ENCODE results near the gene CDX2. TPM values are rescaled to one million over a fixed set of nuclear protein-coding genes. Genes with fewer than 3 reads are reported as not detected.
A peak's percentile ranks its signal among the peaks of the same experiment; 100 is the strongest.

Gene CDX2
- total RNA-seq, 4 donors from 2014 or later: not detected

GRCh38 chr13:27928353-27928804, 40.7 kb downstream of the CDX2 start:
- TF ChIP-seq CTCF (IDR thresholded peaks at IDR 0.05): no peak
- ATAC-seq (ENCODE audit: low FRiP score) (peak; percentile 14), DNase-seq (ENCODE audit: low spot score) (no peak)

- ATAC-seq (ENCODE audit: low FRiP score): no peak
- no peak for DNase-seq (ENCODE audit: low spot score)
- no peak for TF ChIP-seq CTCF (IDR thresholded peaks at IDR 0.05)
Measured at GRCh38 chr13:27927444-27928352, 41.4 kb downstream of the CDX2 start.

- ATAC-seq (ENCODE audit: low FRiP score): no peak
- DNase-seq (ENCODE audit: low spot score): no peak
- TF ChIP-seq CTCF (IDR thresholded peaks at IDR 0.05): no peak
Measured at GRCh38 chr13:27926644-27927434, 42.3 kb downstream of the CDX2 start.

DNA sequence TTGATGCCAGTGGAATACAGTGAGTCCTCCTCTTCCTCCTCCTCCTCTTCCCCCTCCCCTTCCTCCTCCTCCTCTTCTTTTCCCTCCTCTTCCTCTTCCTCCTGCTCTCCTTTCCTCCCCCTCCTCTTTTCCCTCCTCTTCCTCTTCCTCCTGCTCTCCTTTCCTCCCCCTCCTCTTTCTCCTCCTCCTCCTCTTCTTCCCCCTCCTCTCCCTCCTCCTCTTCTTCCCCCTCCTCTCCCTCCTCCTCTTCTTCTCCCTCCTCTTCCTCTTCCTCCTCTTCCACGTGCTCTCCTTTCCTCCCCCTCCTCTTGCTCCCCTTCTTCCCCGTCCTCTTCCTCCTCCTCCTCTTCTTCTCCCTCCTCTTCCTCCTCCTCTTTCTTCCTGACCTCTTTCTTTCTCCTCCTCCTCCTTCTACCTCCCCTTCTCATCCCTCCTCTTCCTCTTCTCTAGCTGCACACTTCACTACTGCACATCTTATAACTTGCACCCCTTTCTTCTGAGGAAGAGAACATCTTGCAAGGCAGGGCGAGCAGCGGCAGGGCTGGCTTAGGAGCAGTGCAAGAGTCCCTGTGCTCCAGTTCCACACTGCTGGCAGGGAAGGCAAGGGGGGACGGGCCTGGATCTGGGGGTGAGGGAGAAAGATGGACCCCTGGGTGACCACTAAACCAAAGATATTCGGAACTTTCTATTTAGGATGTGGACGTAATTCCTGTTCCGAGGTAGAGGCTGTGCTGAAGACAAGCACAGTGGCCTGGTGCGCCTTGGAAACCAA, 43.7 kb downstream of the CDX2 start:
- ATAC-seq (ENCODE audit: low FRiP score) (no peak), DNase-seq (ENCODE audit: low spot score) (no peak)
- no peak for TF ChIP-seq CTCF (IDR thresholded peaks at IDR 0.05)

- DNase-seq (ENCODE audit: low spot score) (no peak), ATAC-seq (ENCODE audit: low FRiP score) (no peak)
- no peak for TF ChIP-seq CTCF (IDR thresholded peaks at IDR 0.05)
Measured at GRCh38 chr13:27924529-27925141, 44.5 kb downstream of the CDX2 start.

DNA sequence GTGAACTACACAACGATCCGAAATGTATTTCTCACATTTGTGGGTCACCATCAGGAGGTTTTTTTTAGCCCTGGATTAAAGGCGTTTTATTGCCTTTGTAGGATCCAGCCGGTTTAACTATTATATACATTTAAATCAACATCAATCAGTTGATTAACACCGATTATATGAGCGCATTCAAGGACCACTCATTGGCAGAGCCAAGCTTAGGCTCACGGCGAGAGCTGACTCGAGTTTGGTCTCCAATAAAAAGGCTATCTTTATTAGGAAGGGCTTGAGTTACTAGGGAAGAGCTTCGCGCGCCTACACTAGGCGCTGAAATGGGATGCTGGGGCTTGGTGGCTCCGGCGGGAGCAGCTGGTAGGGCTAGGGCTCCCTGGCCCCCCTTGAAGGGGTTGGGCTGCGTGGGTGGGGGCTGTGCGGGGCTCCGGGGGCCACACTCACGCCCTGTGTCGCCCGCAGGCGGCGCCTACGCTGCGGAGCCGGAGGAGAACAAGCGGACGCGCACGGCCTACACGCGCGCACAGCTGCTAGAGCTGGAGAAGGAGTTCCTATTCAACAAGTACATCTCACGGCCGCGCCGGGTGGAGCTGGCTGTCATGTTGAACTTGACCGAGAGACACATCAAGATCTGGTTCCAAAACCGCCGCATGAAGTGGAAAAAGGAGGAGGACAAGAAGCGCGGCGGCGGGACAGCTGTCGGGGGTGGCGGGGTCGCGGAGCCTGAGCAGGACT, 45.2 kb downstream of the CDX2 start:
- DNase-seq (ENCODE audit: low spot score) (no peak), ATAC-seq (ENCODE audit: low FRiP score) (no peak)
- no peak for TF ChIP-seq CTCF (IDR thresholded peaks at IDR 0.05)

All from omental fat pad (tissue), 4 donors.